ENCODE measurements around the gene NUDC. TPM values are rescaled to one million over a fixed set of nuclear protein-coding genes. Genes with fewer than 3 reads are reported as not detected.

The NUDC gene
- total and polyA plus RNA-seq, 2 of the 13 experiments (the other 11 are each of a cell fraction or from before 2014, with no cell fraction given) = 34.7 to 104 TPM

DNA sequence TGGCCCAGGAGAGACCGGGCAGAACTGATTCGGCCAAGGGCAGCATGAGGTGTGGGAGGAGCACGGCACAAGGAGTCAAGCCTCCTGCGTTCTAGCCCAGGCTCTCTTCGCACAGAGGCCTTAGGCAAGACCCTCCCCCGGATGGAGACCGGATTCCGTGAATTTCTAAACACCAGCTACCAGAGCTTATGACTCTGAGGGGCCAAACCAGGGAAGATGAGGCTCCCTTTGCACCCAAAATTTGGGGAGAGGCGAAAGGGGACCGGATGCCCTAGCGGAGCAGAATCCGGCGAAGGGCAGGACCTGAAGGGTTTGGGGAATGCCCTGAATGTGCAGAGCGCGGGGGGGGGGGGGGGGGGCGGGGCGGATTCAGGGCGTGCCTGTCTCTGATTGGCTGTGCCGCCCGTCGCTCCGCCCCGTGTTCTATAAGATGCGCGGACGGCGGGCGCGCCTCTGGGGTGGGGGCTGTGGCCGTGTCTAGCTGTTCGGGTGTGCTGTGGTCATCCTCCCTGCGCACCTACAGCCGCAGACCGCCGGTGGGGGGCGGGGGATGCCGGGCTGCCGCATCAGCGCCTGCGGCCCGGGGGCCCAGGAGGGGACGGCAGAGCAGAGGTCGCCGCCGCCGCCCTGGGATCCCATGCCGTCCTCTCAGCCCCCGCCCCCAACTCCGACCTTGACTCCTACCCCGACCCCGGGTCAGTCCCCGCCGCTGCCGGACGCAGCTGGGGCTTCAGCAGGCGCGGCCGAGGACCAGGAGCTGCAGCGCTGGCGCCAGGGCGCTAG lies 71.9 kb downstream of the NUDC start, which contains the start of gene TRNP1 (continued):
- peak; percentile 90 for TF ChIP-seq HNF4G (IDR thresholded peaks at IDR 0.05; ENCODE audit: borderline replicate concordance, low read depth, low read length)
- TF ChIP-seq HNF4G (CRISPR knock-in tag; IDR thresholded peaks at IDR 0.05; ENCODE audit: borderline replicate concordance, low read depth) = peak; percentile 84; the same call in 1 of the 2 replicates
- TF ChIP-seq DBP (CRISPR knock-in tag; IDR thresholded peaks at IDR 0.05; ENCODE audit: not compliant biosample characterization) = no peak
- TF ChIP-seq SRSF4 (IDR thresholded peaks at IDR 0.05; ENCODE audit: low read depth, low read length, poor library complexity, severe bottlenecking) = no peak
- TF ChIP-seq, protein P1, sequence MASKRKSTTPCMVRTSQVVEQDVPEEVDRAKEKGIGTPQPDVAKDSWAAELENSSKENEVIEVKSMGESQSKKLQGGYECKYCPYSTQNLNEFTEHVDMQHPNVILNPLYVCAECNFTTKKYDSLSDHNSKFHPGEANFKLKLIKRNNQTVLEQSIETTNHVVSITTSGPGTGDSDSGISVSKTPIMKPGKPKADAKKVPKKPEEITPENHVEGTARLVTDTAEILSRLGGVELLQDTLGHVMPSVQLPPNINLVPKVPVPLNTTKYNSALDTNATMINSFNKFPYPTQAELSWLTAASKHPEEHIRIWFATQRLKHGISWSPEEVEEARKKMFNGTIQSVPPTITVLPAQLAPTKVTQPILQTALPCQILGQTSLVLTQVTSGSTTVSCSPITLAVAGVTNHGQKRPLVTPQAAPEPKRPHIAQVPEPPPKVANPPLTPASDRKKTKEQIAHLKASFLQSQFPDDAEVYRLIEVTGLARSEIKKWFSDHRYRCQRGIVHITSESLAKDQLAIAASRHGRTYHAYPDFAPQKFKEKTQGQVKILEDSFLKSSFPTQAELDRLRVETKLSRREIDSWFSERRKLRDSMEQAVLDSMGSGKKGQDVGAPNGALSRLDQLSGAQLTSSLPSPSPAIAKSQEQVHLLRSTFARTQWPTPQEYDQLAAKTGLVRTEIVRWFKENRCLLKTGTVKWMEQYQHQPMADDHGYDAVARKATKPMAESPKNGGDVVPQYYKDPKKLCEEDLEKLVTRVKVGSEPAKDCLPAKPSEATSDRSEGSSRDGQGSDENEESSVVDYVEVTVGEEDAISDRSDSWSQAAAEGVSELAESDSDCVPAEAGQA (IDR thresholded peaks at IDR 0.05; ENCODE audit: low read depth) = no peak
- TF ChIP-seq, protein P1 (CRISPR knock-in tag; IDR thresholded peaks at IDR 0.05; ENCODE audit: borderline replicate concordance) = peak; percentile 82; the same call in 1 of the 2 replicates
- TF ChIP-seq ZNF543 (CRISPR knock-in tag; IDR thresholded peaks at IDR 0.05) = no peak; the same call in 1 of the 2 replicates
- TF ChIP-seq ZC3H13 (CRISPR knock-in tag; IDR thresholded peaks at IDR 0.05) = peak; percentile 90; the same call in 1 of the 2 replicates
- TF ChIP-seq ZNF713 (CRISPR knock-in tag; IDR thresholded peaks at IDR 0.05) = no peak
- TF ChIP-seq SMAD1 (CRISPR knock-in tag; IDR thresholded peaks at IDR 0.05; ENCODE audit: borderline replicate concordance, low read depth) = 0 out of 2 replicates have a peak, but pooled peaks have one; percentile 72
- TF ChIP-seq PHF5A (CRISPR knock-in tag; IDR thresholded peaks at IDR 0.05; ENCODE audit: low read depth, unreplicated experiment) = peak; percentile 90
- TF ChIP-seq, protein P2, sequence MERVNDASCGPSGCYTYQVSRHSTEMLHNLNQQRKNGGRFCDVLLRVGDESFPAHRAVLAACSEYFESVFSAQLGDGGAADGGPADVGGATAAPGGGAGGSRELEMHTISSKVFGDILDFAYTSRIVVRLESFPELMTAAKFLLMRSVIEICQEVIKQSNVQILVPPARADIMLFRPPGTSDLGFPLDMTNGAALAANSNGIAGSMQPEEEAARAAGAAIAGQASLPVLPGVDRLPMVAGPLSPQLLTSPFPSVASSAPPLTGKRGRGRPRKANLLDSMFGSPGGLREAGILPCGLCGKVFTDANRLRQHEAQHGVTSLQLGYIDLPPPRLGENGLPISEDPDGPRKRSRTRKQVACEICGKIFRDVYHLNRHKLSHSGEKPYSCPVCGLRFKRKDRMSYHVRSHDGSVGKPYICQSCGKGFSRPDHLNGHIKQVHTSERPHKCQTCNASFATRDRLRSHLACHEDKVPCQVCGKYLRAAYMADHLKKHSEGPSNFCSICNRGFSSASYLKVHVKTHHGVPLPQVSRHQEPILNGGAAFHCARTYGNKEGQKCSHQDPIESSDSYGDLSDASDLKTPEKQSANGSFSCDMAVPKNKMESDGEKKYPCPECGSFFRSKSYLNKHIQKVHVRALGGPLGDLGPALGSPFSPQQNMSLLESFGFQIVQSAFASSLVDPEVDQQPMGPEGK (CRISPR knock-in tag; IDR thresholded peaks at IDR 0.05) = peak; percentile 98
- no peak for TF ChIP-seq LCORL (IDR thresholded peaks at IDR 0.05)
- peak; percentile 61; the same call in 1 of the 2 replicates for TF ChIP-seq LCORL (CRISPR knock-in tag; IDR thresholded peaks at IDR 0.05)
- no peak for TF ChIP-seq RARG (CRISPR knock-in tag; IDR thresholded peaks at IDR 0.05; ENCODE audit: low read depth)
- peak; percentile 50; the same call in 1 of the 2 replicates for TF ChIP-seq MIER3 (CRISPR knock-in tag; IDR thresholded peaks at IDR 0.05; ENCODE audit: borderline replicate concordance)
- TF ChIP-seq ZNF740 (CRISPR knock-in tag; IDR thresholded peaks at IDR 0.05) = peak; percentile 85
- no peak for TF ChIP-seq ZNF615 (CRISPR knock-in tag; IDR thresholded peaks at IDR 0.05; ENCODE audit: borderline replicate concordance)
- TF ChIP-seq HMGA1 (CRISPR knock-in tag; conservative IDR thresholded peaks at IDR 0.05) = no peak

All from HepG2 (cell line).